IMR-90 (cell line): Measurements from ENCODE around the gene TWSG1. TPM values are rescaled to one million over a fixed set of nuclear protein-coding genes. Genes with fewer than 3 reads are reported as not detected.

ENCODE experiments used
- ATAC-seq: fragments of 200-7000 bp; cut with Tn5 transposase; 2 replicates; pipeline ENCODE4 v1.9.1; 2020; ENCODE audit warnings: low read depth, mild to moderate bottlenecking, moderate library complexity
- BruUV-seq: library from RNA; stranded (reverse); fragments of 400-500 nt; replicated peaks from 2 replicates; lab custom pipeline; 2021; lab: Mats Ljungman, UMichigan
- CTCF ChIA-PET: fragments of 300-600 bp; formaldehyde crosslinking; extraction: SDS; loops from one replicate; lab custom pipeline; 2021; ENCODE audit warnings: antibody characterized with exemption; lab: Yijun Ruan, JAX
- POLR2A ChIA-PET: fragments of 300-600 bp; sonication (Branson Sonifier 250); formaldehyde crosslinking; loops from one replicate; lab custom pipeline; 2022; ENCODE audit warnings: antibody characterized with exemption; ENCODE audit not compliant: unreplicated experiment; lab: Charles Lee
- DNase-seq: peaks from one replicate; pipeline ENCODE4 v3.0.0; 2013
- H2AFZ ChIP-seq: replicated peaks from 2 replicates; pipeline ENCODE3; 2013; ENCODE audit warnings: low read length, mild to moderate bottlenecking; ENCODE audit not compliant: poor library complexity
- H2AK5ac ChIP-seq: 2 replicates; pipeline ENCODE4 v1.6.1; 2013; ENCODE audit warnings: low read depth, low read length, inconsistent platforms
- H2AK9ac ChIP-seq: replicated peaks from 2 replicates; pipeline ENCODE3; 2013; ENCODE audit warnings: mild to moderate bottlenecking, low read depth, low read length, moderate library complexity; ENCODE audit not compliant: poor library complexity
- H2BK120ac ChIP-seq: 2 replicates; pipeline ENCODE4 v1.6.1; 2013; ENCODE audit warnings: low read depth, low read length, inconsistent platforms
- H2BK15ac ChIP-seq: 3 replicates; pipeline ENCODE4 v1.6.1; 2013; ENCODE audit warnings: low read depth, low read length, inconsistent platforms
- H2BK20ac ChIP-seq: 2 replicates; pipeline ENCODE4 v1.6.1; 2013; ENCODE audit warnings: low read depth, mild to moderate bottlenecking, inconsistent platforms, low read length, moderate library complexity
- H2BK5ac ChIP-seq: 2 replicates; pipeline ENCODE4 v1.6.1; 2013; ENCODE audit warnings: mild to moderate bottlenecking, low read depth, low read length, inconsistent platforms; ENCODE audit not compliant: poor library complexity, severe bottlenecking
- H3K14ac ChIP-seq: replicated peaks from 2 replicates; pipeline ENCODE4 v1.6.1; 2013; ENCODE audit warnings: low read depth, low read length, inconsistent platforms
- H3K18ac ChIP-seq: 2 replicates; pipeline ENCODE4 v1.6.1; 2013; ENCODE audit warnings: low read depth, low read length, control low read depth
- H3K23ac ChIP-seq: 2 replicates; pipeline ENCODE4 v1.6.1; 2013; ENCODE audit warnings: low read depth, low read length, inconsistent platforms
- H3K27ac ChIP-seq: 2 replicates; pipeline ENCODE4 v1.5.1; 2013; ENCODE audit warnings: mild to moderate bottlenecking, control low read depth, low read length; ENCODE audit not compliant: insufficient read depth
- H3K27me3 ChIP-seq: 2 replicates; pipeline ENCODE4 v1.6.1; 2013; ENCODE audit warnings: low read length; ENCODE audit not compliant: control insufficient read depth, insufficient read depth
- H3K36me3 ChIP-seq: 2 replicates; pipeline ENCODE4 v1.6.1; 2013; ENCODE audit warnings: low read length, mixed read lengths; ENCODE audit not compliant: control insufficient read depth, insufficient read depth
- H3K4ac ChIP-seq: 2 replicates; pipeline ENCODE4 v1.6.1; 2013; ENCODE audit warnings: low read depth, low read length, inconsistent platforms
- H3K4me1 ChIP-seq: 2 replicates; pipeline ENCODE4 v1.6.1; 2013; ENCODE audit warnings: low read length, mixed read lengths; ENCODE audit not compliant: control insufficient read depth, insufficient read depth
- H3K4me2 ChIP-seq: 2 replicates; pipeline ENCODE4 v1.6.1; 2013; ENCODE audit warnings: low read depth, mild to moderate bottlenecking, control low read depth, low read length, moderate library complexity
- H3K4me3 ChIP-seq: 2 replicates; pipeline ENCODE4 v1.5.1; 2013; ENCODE audit warnings: low read depth, mild to moderate bottlenecking, control low read depth, low read length, moderate library complexity; ENCODE audit not compliant: insufficient read depth
- H3K56ac ChIP-seq: 2 replicates; pipeline ENCODE4 v1.6.1; 2013; ENCODE audit warnings: low read length, inconsistent platforms; ENCODE audit not compliant: insufficient read depth; ENCODE audit errors: extremely low read depth
- H3K79me1 ChIP-seq, 2 experiments: 2 replicates each; pipeline ENCODE4 v1.6.1; 2013; ENCODE audit warnings: low read length in 2 of 2, inconsistent platforms in 1 of 2, low read depth in 1 of 2
- H3K9ac ChIP-seq: 2 replicates; pipeline ENCODE4 v1.6.1; 2013; ENCODE audit warnings: low read depth, low read length, control low read depth
- H3K9me1 ChIP-seq: 2 replicates; pipeline ENCODE4 v1.6.1; 2013; ENCODE audit warnings: low read length, inconsistent platforms; ENCODE audit not compliant: insufficient read depth
- H3K9me3 ChIP-seq: 2 replicates; pipeline ENCODE4 v1.6.1; 2013; ENCODE audit warnings: low read length; ENCODE audit not compliant: control insufficient read depth, insufficient read depth
- H4K20me1 ChIP-seq: 2 replicates; pipeline ENCODE4 v1.6.1; 2013; ENCODE audit warnings: low read length, inconsistent platforms; ENCODE audit not compliant: insufficient read depth
- H4K5ac ChIP-seq: 2 replicates; pipeline ENCODE4 v1.6.1; 2013; ENCODE audit warnings: mild to moderate bottlenecking, low read depth, low read length, control low read depth
- H4K8ac ChIP-seq, 2 experiments: 2 replicates each; pipeline ENCODE4 v1.6.1; 2013; ENCODE audit warnings: low read depth in 2 of 2, low read length in 2 of 2, control low read depth in 1 of 2, inconsistent platforms in 1 of 2
- H4K91ac ChIP-seq: 2 replicates; pipeline ENCODE4 v1.6.1; 2013; ENCODE audit warnings: low read depth, low read length, inconsistent platforms; ENCODE audit not compliant: insufficient read depth
- BHLHE40 ChIP-seq: fragments of 150-350 bp; IDR thresholded peaks from 2 replicates; pipeline ENCODE4 v1.6.1; 2016; ENCODE audit warnings: mild to moderate bottlenecking, low read depth, low read length
- CEBPB ChIP-seq: IDR thresholded peaks from 2 replicates; pipeline ENCODE4 v1.6.1; 2012; ENCODE audit warnings: low read depth, low read length, improper control_type of control experiment
- MAFK ChIP-seq: IDR thresholded peaks from 2 replicates; pipeline ENCODE4 v1.6.1; 2012; ENCODE audit warnings: low read depth, low read length, improper control_type of control experiment
- NFE2L2 ChIP-seq: fragments of 150-350 bp; IDR thresholded peaks from 2 replicates; pipeline ENCODE4 v1.6.1; 2016; ENCODE audit warnings: low read depth, mild to moderate bottlenecking, low read length
- RAD21 ChIP-seq: IDR thresholded peaks from 2 replicates; pipeline ENCODE4 v1.6.1; 2012; ENCODE audit warnings: low read length, improper control_type of control experiment
- RCOR1 ChIP-seq: IDR thresholded peaks from 2 replicates; pipeline ENCODE4 v1.6.1; 2012; ENCODE audit warnings: mild to moderate bottlenecking, low read length, improper control_type of control experiment; ENCODE audit not compliant: insufficient replicate concordance
- SMC3 ChIP-seq: fragments of 150-350 bp; IDR thresholded peaks from 2 replicates; pipeline ENCODE4 v1.6.1; 2016; ENCODE audit warnings: low read depth, mild to moderate bottlenecking, antibody characterized with exemption, low read length, moderate library complexity
- WGBS, 2 experiments: methylation state at CpG; one replicate each; pipeline versions ENCODE4 v1.1.5 to v1.1.7; 2013; ENCODE audit warnings: missing lambda C conversion rate in 2 of 2; ENCODE audit not compliant: insufficient read length in 1 of 2; ENCODE audit errors: extremely low coverage in 2 of 2; 5-methylcytosine and 5-hydroxymethylcytosine counted together
- dilution Hi-C: fragments of 300-500 bp; cut with HindIII; formaldehyde crosslinking; loops from one replicate; pipeline ENCODE4 v1.14.3; 2018; ENCODE audit warnings: low sequenced_read_pairs; ENCODE audit not compliant: unreplicated experiment
- in situ Hi-C: fragments of 300-500 bp; cut with MboI; formaldehyde crosslinking; loops from 3 replicates; pipeline ENCODE4 v1.14.3; 2019; ENCODE audit warnings: low sequenced_read_pairs, inconsistent platforms, mixed read lengths
- intact Hi-C: fragments of 100-400 bp; cut with micrococcal nuclease; formaldehyde crosslinking; loops from 2 replicates; pipeline ENCODE4 v1.10.0; 2022
- polyA plus RNA-seq, 3 experiments: library from polyadenylated mRNA; depleted of rRNA; stranded (reverse); fragments of >200 nt; gene quantifications; 2 replicates each; pipeline ENCODE4 v1.2.3, GENCODE V29; 2012; ENCODE audit warnings: low replicate concordance in 1 of 3
- total RNA-seq: library from RNA; depleted of rRNA; stranded (reverse); fragments of >200 nt; gene quantifications from 2 replicates; pipeline ENCODE4 v1.2.3, GENCODE V29; 2012

The TWSG1 gene
- total and polyA plus RNA-seq, 2 of the 4 experiments (the other 2 are of a cell fraction) = 80.4 to 115 TPM

DNA sequence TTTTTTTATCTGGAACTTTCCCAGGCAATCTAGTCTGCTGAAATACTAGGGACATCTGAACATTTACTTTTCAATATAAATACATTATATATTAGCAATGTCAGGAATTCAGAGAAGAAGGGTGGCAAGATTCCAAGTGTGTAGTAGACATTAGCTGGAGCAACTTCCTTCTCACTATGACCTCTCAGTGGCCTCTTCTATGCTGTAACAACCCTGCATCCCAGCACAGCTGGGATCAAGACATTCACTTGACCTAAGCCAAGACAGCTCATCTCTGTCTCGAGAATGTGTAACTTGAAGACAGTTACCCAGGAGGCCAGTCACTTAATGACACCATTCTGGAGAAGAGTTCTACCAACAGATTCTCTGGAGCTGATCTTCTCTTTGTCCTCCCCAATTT, 79.0 kb downstream of the TWSG1 start:
- H3K4ac ChIP-seq = no peak overlapping the region
- peaks cover 7% of the 10 kb centered on the region for H3K4me1 ChIP-seq
- no peak overlapping the region for H3K27ac ChIP-seq
- H3K23ac ChIP-seq = no peak overlapping the region
- TF ChIP-seq RAD21 = no peak
- 0 out of 2 replicates have a peak, but pooled peaks have one; percentile 35 for TF ChIP-seq BHLHE40
- peak; percentile 54 for TF ChIP-seq CEBPB
- TF ChIP-seq MAFK = no peak
- TF ChIP-seq NFE2L2 = no peak
- TF ChIP-seq RCOR1 = peak; percentile 61
- TF ChIP-seq SMC3 = no peak
- no peak overlapping the region for H2AK9ac ChIP-seq
- H3K14ac ChIP-seq = no peak overlapping the region
- in situ Hi-C loops = no loop called here
- no peak overlapping the region for H2BK15ac ChIP-seq
- DNase-seq (peak; percentile 91), ATAC-seq (peak; percentile 79)
- H2AFZ ChIP-seq = peak overlapping the region; percentile 47
- no peak overlapping the region for H4K91ac ChIP-seq
- no peak overlapping the region for H3K56ac ChIP-seq
- H2BK120ac ChIP-seq = no peak overlapping the region
- no peaks in the 10 kb centered on the region for H3K36me3 ChIP-seq
- no peak overlapping the region for H3K18ac ChIP-seq
- intact Hi-C loops = loop anchor here (5.0 kb wide), 1 partner anchor 64 kb away; the partner anchor contains the start of gene RALBP1
- H3K9me3 ChIP-seq = no peaks in the 10 kb centered on the region; the same call in 1 of the 2 replicates
- dilution Hi-C loops = no loop called here
- no TSS peak for BruUV-seq
- no peak overlapping the region for H2BK20ac ChIP-seq
- H3K9me1 ChIP-seq = peaks cover 5% of the 10 kb centered on the region; the same call in 1 of the 2 replicates
- ChIA-PET POLR2A (no interaction called here), CTCF (interaction anchor here (0.7 kb wide), 1 partner anchor 190 kb away, joined by 7 read pairs; no protein-coding TSS in a partner anchor)
- no peaks in the 10 kb centered on the region for H4K20me1 ChIP-seq
- WGBS, 2 experiments = 0% methylated on average over 1 of the region's 1 CpG; no CpG with 5 or more reads in 1 of the 2 experiments
- no peak overlapping the region for H2AK5ac ChIP-seq
- no peak overlapping the region for H3K4me2 ChIP-seq
- no peaks in the 10 kb centered on the region for H3K79me1 ChIP-seq
- no peak overlapping the region for H4K5ac ChIP-seq
- no peaks in the 10 kb centered on the region for H3K27me3 ChIP-seq
- H2BK5ac ChIP-seq = peak overlapping the region; percentile 10
- H3K9ac ChIP-seq = no peak overlapping the region
- no peak overlapping the region for H3K4me3 ChIP-seq
- H4K8ac ChIP-seq = no peak overlapping the region
